WERI-Rb-1 (cell line): ENCODE results near the gene TAF4B.

ENCODE experiments used
- DNase-seq: peaks from one replicate; pipeline ENCODE4 v3.0.0-alpha.2; 2020
- H3K27ac ChIP-seq: fragments of 250-450 bp; sonication (Bioruptor Pico); 2 replicates; pipeline ENCODE4 v1.5.1; 2020; ENCODE audit warnings: mild to moderate bottlenecking, moderate library complexity
- H3K27me3 ChIP-seq: fragments of 250-450 bp; sonication (Bioruptor Pico); 2 replicates; pipeline ENCODE4 v1.5.1; 2021; ENCODE audit warnings: mild to moderate bottlenecking, low read depth, moderate library complexity; ENCODE audit not compliant: insufficient read depth, severe bottlenecking
- H3K36me3 ChIP-seq: fragments of 250-450 bp; sonication (Bioruptor Pico); 2 replicates; pipeline ENCODE4 v1.5.1; 2020; ENCODE audit warnings: mild to moderate bottlenecking, moderate library complexity
- H3K4me3 ChIP-seq: 2 replicates; pipeline ENCODE4 v1.5.1; 2011; ENCODE audit warnings: low read depth, mild to moderate bottlenecking, control low read depth, low read length
- H3K9me3 ChIP-seq: fragments of 250-450 bp; sonication (Bioruptor Pico); 2 replicates; pipeline ENCODE4 v1.5.1; 2021; ENCODE audit warnings: mild to moderate bottlenecking, moderate library complexity; ENCODE audit not compliant: severe bottlenecking
- CTCF ChIP-seq: IDR thresholded peaks from 2 replicates; pipeline ENCODE4 v1.5.1; 2011; ENCODE audit warnings: low read depth, mild to moderate bottlenecking, control low read depth, inconsistent platforms, low read length

Gene TAF4B

GRCh38 chr18:26335571-26336487 lies 109.6 kb downstream of the TAF4B start:
- no peak for DNase-seq
- Histone ChIP-seq H3K9me3 (no peaks in the 10 kb centered on the region), H3K27ac (no peak overlapping the region), H3K4me3 (no peak overlapping the region), H3K27me3 (no peaks in the 10 kb centered on the region), H3K36me3 (no peaks in the 10 kb centered on the region)
- TF ChIP-seq CTCF, result no peak

GRCh38 chr18:26336572-26336971 lies 110.3 kb downstream of the TAF4B start:
- DNase-seq, result no peak
- Histone ChIP-seq H3K9me3 (no peaks in the 10 kb centered on the region), H3K27ac (no peak overlapping the region), H3K36me3 (no peaks in the 10 kb centered on the region), H3K27me3 (no peaks in the 10 kb centered on the region), H3K4me3 (no peak overlapping the region)
- TF ChIP-seq CTCF, result no peak

GRCh38 chr18:26342646-26343045 lies 116.4 kb downstream of the TAF4B start:
- DNase-seq, result no peak
- TF ChIP-seq CTCF, result no peak
- no peaks in the 10 kb centered on the region for H3K36me3 ChIP-seq
- no peaks in the 10 kb centered on the region for H3K27me3 ChIP-seq
- peaks cover 6% of the 10 kb centered on the region for H3K9me3 ChIP-seq
- H3K27ac ChIP-seq, result no peak overlapping the region
- no peak overlapping the region for H3K4me3 ChIP-seq

GRCh38 chr18:26350961-26351360 lies 124.7 kb downstream of the TAF4B start:
- no peak for DNase-seq
- Histone ChIP-seq H3K4me3 (no peak overlapping the region), H3K36me3 (no peaks in the 10 kb centered on the region), H3K9me3 (peaks cover 4% of the 10 kb centered on the region), H3K27ac (no peak overlapping the region), H3K27me3 (no peaks in the 10 kb centered on the region)
- TF ChIP-seq CTCF, result no peak

GRCh38 chr18:26356045-26356785 lies 130.0 kb downstream of the TAF4B start:
- no peak overlapping the region for H3K27ac ChIP-seq
- H3K27me3 ChIP-seq, result no peaks in the 10 kb centered on the region
- H3K9me3 ChIP-seq, result no peaks in the 10 kb centered on the region
- no peak overlapping the region for H3K4me3 ChIP-seq
- no peak for DNase-seq
- H3K36me3 ChIP-seq, result no peaks in the 10 kb centered on the region
- TF ChIP-seq CTCF, result no peak
